HG02970 (cell line): Measurements from ENCODE around the gene SMTNL1.

ENCODE experiments used
- ATAC-seq: cut with Tn5 transposase; IDR thresholded peaks from one replicate; pipeline ENCODE4 v1.9.1; 2021; ENCODE audit warnings: mild to moderate bottlenecking, moderate library complexity, moderate number of reproducible peaks; ENCODE audit not compliant: unreplicated experiment, low FRiP score

The SMTNL1 gene

DNA sequence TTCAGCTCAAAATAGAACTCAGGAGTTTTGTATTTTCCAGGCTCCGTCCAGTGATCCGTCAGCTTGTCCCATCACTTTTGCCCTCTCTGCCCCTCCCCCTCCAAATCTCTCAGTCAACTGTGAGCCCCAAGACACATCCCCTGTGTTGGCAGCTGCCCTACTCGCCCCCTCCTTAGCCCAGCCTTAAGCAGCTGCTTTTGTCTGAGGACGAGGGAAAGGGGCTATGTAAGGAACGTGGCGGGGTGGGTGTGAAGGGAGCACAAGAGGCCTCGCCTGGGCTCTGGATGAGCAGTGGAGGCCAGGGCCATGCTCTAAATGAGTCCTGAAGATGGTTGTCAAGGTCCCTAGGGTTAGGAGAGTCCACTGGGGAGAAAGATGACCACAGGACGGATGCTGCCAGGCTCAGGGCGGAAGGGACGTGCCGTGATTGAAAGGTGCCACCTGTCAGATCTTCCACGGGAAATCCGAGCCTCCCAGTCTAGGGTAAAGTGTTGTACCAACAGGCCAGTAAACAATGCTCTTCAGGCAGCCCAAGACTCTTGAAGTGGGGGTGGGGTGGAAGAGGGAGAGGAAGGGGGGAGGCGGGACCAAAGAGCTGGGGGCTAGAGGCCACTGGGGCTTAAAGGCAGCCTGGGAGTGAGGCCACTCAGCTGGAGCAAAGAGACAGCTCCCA is at the start of gene SMTNL1:
Gene SMTNL1, plus strand, starts transcription at position 649 of the 673 bp plus-strand sequence. CDS start 5,048 bp downstream, outside the sequence.
- no peak for ATAC-seq

DNA sequence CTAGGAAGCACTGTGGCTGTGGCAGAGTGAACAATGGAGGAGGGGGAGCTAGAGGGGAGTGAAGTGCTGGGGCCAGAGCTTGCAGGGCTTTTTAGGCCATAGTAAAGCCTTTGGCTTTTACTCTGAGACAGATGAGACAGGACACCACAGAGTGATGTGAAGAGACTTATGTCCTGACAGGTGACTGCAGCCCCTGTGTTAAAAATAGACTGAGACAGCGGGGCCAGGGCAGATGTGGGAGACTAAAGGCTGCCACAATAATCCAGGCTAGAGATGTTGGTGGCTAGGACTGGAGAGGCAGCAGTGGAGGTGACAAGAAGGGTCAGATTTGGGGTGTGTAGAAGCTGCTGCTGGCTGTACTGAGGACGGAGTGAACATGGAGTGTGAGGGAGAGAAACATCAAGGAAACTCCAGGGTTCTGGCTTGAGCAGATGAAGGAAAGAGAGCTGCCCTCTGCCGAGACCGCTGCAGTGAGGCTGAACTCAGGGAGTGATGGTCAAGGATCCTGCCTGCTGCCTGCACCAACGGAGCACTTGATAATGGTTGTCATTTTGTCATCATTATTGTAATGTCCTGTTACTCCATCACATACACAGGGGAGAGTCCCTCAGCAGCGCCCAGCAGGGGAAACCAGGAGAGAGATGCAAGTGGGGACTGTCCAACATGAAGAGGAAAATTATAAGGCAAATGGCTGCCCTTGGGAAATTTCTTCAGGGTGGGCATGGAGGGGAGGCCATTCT is 49.3 kb upstream of the SMTNL1 start:
- ATAC-seq, result no peak

DNA sequence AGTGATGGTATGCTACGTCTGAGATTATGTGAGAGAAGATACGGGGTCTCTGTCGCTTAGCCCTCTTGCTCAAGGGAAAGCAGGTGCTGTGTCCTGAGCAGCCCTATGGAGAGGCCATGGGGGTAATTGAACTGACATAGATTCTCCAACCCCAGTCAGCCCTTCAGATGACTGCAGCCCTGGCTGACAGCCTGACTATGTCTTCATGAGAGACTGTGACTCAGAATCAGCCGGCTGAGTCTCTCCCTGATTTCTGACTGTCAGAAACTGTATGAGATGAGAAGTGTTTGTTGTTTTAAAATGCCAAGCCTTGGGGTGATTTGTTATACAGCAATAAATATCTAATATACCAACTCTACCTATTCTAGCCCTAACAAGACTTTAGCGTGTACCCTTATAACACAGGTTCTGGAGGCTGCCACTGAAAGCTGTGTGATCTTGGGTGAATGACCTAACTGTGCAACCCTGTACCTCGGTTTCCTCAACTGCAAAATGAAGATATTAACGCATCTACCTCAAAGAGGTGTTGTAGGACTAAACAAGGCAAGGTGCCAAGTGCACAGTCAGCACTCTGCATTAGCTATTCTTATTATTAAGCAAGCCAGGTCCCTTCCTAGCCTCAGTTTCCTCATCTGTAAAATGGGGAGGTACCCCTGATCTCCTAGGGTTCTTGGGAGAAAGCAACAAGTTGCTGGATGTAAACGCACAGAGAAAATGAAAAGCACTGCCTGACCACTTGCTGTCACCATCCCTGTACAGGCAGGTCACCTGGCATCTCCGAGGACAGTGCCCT is 46.7 kb upstream of the SMTNL1 start:
- ATAC-seq, result no peak

DNA sequence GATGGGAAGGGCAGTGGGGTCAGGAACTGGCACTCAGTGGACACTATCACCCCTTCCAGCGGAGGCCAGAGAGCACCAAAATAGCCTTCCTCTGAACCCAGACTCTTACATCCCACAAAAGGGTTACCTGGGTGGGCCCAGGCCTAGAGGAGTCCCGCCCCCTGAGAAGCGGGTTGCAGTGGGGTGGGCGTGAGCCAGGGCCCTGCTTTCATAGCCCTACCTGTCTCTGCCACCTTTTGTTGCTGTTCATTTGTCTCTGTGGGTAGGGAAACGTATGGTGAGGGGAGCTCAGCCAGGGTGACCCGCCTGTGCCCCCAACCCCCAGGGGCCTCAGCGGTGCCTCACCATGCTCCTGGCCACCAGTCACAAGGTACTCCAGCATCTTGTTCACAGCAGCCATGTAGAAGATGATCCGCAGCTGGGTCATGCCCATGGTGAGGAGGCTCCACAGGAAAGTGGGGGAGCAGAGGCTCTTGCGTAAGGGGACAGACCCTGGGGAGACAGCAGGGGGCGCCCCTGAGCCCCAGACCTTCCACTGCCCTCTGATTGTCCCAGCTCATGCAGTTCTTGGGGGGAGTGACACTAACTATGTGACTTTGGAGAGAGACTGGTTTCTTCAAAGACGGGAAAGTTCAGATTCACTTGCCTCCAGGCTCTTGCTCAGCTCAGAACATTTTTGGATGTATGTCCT is 45.9 kb upstream of the SMTNL1 start:
- ATAC-seq, result no peak

- no peak for ATAC-seq
Observed at GRCh38 chr11:57493507-57494503, 43.6 kb upstream of the SMTNL1 start.

- no peak for ATAC-seq
Observed at GRCh38 chr11:57496109-57496820, 41.1 kb upstream of the SMTNL1 start.

- no peak for ATAC-seq
Observed at GRCh38 chr11:57497303-57498247, 39.8 kb upstream of the SMTNL1 start.

GRCh38 chr11:57498540-57498939 is 38.9 kb upstream of the SMTNL1 start:
- ATAC-seq, result no peak

- ATAC-seq, result peak; percentile 53
Observed at GRCh38 chr11:57499413-57499982, 37.9 kb upstream of the SMTNL1 start.

DNA sequence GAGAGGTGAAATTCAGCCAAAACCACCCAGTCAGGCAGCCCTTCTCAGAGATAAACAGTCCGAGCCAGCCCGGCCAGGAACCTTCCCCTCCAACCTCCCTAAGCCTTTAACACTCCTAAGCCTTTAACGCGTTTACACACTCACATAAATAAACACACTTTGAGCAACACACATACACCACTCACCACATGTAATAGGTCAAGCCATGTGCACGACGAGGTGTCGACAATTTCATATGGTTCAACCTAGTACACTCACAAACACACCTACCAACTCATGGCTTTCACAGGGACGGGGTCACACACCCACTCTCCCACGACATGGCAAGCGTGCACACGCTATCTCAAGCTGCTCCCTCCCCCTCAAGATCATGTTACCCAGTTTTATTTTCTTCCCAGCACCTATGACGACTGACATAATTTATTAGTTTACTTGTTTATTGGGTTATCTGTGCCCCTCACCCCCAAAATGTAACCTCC is 37.4 kb upstream of the SMTNL1 start:
- no peak for ATAC-seq

DNA sequence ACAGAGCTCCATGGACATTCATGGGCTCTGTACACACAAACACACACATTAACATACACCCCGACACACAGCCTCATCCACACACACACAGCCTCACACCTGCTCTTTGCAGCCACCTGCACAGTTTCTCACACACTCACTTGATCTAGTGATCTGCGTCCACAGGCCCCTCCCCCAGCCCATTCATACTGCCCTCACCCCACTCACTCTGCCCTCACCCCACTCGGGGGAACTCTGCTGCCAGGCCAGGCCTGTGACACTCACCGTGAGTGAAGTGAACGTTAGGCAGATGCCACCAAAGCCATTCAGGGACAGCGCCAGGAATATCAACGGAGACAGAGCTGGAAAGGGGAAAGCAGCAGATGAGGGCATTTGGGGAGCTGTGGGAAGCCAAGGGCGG is 36.9 kb upstream of the SMTNL1 start:
- no peak for ATAC-seq

GRCh38 chr11:57500926-57501325 is 36.5 kb upstream of the SMTNL1 start:
- ATAC-seq, result no peak

GRCh38 chr11:57501953-57502352 is 35.4 kb upstream of the SMTNL1 start:
- ATAC-seq, result no peak

- no peak for ATAC-seq
Observed at GRCh38 chr11:57502376-57502775, 35.0 kb upstream of the SMTNL1 start.

GRCh38 chr11:57502870-57503269 is 34.5 kb upstream of the SMTNL1 start:
- no peak for ATAC-seq

DNA sequence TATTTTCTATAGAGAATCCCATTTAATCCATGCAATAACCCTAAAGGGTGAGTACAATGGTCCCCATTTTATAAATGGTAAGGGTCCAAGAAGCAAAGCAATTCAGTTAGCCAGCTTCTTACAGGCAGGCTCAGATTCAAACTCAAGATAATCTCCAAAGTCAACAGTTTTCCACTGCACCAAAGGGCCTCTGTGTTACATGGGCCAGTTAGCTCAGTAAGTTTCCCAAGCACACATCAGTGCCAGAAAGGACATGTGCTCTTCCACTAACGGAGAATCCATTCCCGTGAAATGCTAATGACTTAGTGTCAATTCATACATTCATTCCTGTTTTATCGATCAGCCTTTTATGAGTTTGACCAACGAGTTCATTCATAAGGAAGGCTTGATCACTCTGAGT is 32.9 kb upstream of the SMTNL1 start:
- ATAC-seq, result no peak

GRCh38 chr11:57506522-57506921 is 30.9 kb upstream of the SMTNL1 start:
- ATAC-seq, result no peak
